HG02981 (cell line): ENCODE data around the gene NUDT2.

ENCODE experiments used
- ATAC-seq: cut with Tn5 transposase; IDR thresholded peaks from one replicate; pipeline ENCODE4 v1.9.1; 2021; ENCODE audit warnings: mild to moderate bottlenecking, moderate library complexity; ENCODE audit not compliant: unreplicated experiment

Gene NUDT2

DNA sequence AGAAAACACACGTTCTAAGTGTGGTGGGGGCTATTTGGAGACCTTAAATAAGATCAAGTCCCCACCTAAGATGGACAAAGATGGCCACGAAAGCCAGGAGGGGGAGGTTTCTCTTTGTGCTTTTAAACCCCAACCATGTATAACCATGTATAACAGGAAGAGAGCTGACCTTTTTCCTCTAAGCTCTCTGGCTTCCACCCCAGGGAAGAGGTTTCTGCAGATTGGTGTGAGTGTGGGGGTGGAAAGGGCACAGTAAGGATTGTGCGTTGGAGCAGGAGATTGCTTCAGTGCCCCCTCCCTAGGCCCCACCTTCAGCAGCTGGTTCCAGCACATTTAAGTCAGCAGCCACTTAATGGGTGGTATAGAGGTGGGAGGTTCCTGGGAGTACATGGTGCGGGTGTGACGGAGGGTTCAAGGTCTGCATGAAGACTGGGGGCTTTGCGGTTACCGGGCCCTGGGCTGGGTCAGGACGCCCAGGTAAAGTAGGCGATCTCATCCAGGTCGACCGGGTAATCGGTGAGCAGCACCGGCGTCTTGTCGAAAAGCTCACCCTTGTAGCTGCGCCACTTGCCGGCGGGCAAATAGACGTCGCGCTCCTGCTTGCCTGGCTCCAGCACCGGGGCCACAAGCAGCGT lies 41.1 kb downstream of the NUDT2 start:
- no peak for ATAC-seq

DNA sequence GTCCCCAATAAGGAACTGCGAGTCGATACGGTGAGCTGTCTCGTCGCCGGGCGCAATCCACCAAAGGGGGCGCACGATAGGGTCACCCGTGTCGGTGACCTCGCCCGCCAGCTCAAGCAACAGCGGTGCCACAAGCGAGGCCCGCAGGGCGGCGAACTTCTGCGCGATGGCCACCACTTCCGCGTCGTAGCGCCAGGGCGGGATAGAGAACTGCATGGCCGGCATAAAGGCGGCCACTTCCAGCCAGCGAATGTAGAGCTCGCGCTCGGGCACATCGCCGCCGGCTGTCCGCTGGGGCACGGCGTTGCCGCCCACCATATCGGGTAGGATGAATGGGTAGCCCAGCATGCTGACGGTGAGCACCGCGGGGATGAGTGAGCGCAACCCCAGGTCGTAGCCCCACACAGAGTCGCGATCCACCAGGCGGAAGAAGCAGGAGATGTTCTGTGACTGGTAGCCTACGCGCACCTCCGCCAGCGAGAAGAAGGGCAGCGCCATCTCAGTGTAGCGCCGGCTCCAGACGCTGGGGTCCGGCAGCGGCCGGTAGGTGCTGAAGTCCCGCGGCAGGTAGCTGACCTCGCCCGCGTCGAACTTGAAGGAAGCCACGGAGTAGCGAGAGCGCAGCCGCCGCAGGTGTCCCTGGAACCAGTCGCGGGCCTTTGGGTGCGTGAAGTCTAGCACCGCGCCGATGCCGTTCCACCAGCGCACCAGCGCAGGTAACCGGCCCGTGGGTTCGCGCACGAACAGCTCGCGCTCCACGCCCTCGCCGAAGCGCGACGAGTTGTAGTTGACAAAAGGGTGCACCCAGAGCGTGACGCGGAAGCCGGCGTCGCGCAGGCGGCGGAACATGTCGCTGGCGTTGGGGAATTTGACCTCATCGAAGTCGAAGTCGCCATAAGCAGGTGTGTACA lies 41.9 kb downstream of the NUDT2 start:
- ATAC-seq, result no peak

DNA sequence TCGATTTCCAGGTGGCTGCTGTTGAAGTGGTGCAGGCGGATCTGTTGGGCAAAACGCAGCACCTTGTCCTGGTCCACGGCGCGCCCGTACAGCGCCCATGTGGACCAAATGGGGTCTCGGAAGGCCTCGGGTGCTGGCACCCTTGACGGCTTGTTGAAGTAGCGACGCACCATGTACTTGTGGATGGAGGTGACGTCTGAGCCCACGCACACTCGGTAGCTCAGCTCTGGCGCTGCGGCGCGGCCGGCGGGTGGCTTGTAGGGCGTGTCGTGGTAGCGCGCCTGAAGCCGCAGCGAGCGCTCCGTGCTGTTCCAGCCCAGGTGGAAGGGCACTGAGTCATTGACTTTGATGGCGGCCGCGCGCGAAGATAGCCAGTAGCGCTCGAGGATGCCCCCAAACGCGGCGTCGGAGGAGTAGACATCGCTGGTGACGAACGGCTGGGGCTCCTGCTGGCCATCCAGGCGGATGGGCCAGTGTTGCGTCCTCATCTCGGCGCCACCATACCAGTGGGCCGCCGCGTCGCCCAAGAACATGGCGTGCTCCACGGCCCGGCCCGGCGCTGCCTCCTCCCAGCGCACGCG lies 42.6 kb downstream of the NUDT2 start:
- ATAC-seq, result no peak

DNA sequence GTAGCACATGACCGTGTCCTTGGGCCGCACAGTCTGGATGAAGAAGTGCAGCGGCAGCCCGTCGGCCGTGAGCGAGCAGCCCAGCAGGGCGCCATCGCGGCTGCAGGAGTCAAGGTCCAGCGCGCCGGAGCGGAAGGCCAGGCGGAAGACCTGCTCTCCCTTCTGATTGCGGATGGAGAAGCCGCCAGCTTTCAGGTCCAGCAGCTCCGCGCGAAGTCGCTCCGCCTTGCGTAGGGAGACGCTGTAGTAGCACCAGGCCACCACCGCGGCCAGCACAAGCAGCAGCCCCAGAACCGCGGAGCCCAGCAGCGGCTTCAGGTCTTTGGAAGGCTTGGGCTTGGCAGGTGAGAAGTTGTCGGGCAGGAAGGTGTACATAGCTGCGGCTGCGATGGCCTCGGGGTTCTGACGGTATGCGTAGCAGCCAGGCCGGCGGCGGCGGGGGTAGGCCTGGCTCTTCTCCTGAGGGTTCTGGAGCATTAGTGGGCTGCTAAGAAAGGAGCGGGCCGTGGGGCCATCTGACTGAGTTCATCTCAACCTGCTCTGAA lies 43.2 kb downstream of the NUDT2 start:
- ATAC-seq, result no peak

DNA sequence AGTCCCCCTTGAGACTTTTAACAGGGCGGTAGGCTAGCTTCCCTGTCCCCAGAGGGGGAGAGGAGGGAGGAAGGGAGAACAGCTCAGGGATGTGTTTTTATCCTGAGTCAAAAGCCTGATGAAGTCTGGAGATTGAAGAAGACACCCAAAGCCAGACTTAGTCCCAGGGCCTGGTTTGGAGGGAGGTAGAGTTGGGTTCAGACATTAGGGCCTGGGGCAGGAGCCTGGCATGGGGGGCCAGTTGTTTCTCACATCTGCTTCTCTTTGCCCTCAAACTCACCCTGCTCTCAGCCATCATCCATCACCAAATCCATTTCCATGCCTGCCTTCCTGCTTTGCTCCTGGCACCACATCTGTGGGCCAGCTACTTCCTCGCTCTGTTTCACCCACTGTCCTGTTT lies 44.4 kb downstream of the NUDT2 start:
- ATAC-seq, result no peak

DNA sequence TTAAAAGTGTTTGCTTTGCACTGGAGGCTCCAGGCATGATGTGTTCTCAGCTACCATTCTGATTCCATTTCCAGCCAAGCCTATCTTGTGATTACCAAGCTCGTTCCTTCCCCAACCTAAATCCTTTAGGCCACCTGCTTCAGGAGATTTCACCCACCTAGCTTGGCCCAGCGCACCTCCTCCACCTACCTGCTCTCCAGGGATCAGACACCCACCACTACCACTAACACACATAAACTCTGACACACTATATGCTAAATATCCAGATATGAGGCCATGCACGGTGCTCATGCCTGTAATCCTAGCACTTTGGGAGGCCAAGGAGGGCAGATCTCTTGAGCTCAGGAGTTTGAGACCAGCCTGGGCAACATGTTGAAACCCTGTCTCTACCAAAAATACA lies 45.0 kb downstream of the NUDT2 start:
- ATAC-seq, result no peak

DNA sequence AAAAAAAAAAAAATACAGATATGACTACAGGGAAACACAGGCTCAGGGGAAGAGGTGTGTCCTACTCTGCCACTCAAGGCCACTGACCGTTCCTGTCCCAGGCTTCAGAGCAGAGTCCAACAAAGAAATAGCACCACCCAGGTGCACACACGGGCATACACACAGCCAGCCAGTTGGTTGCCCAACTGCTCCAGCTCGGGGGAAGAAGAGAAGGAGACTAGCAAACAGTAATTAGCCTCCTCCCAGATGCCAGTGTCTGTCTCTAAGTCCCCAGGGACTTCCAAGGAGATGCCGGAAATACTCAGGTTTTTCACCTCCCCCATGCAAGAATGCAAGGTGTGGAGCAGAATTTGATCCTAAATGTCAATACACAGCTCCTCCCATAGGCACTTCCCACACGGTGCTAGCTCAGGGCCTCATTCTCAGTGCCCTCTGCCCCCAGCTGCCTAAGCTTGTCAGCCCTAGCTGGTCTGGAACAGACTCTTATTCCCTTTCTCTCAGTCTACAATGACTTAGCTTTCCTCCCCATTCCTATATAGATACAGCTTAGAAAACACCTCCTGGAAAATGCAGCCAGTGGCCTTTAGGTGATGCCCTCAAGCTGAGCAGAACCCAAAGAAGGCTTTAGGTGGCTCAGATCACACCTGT lies 45.7 kb downstream of the NUDT2 start:
- ATAC-seq, result no peak

DNA sequence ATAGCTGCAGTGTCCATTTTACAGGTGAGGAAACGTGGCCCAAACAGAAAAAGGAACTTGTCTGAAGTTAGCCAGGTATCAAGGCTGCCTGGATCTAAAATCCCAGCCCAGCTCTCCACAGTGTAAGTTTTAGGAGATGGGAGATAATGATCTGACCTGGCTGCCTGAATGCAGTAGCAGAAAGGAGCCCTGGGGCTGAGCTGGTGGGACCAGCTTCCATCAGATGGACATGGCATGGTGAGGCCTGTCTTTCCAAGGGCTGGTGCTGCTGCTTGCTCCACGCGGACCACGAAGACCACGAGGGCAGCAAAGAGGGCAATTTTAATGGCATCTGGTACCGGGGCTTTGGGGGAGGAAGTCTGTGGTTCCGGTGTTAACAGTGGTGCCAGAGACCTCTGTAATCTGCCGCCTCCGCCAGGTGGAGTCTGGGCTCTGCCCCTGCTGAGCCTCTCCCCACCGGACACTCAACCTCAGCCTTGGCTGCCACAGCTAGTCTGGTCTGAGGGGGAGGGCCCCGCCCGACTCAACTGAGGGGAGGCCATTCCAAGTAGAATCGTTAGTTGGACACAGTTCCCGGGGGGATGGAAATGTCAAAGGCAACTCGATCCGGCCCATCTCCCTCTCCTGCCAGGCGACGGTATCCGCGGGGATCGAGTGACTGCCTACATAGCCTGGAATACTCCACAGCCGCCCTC lies 46.7 kb downstream of the NUDT2 start:
- no peak for ATAC-seq

DNA sequence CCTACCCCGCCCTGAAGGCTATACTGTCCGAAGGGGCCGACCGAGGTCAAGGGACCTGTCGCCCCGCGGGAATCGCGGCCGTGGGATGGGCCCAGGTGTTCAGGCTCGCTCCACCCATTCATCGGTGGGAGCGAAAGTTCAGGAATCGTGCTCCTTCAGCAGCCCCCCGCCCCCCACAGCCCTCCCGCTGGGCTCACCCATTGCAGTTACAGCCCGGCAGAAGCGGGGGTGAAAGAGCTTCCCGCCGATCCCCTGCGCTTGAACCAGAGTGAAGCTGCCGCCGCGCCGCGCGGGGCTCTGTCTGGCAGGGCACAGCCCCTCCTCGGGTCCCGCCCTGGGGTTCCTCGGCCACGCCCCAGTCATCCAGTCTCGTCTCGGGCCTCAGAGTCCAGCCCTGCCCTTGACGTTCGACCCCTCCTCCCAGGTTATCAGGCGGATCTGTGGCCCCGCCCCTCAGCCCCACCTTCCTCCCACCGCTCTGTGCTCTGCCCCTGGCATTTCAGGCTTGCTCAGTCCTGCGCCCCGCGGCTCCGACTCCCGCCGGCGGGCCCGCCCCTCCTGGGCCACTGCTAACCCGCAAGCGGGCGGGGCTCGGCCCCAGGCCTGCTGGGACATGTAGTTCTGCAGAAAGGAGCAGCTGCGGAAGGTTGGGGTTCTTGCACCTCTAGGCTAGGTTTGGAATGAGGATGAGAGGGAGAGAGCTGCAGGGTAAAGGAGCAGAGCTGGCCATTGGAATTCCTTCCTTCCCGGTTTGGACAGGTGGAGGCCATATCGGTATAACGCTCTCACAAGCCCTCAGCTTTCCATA lies 47.4 kb downstream of the NUDT2 start, which contains the start of gene MYORG:
TSS of gene MYORG (minus strand) at position 303 of the 808 bp plus-strand sequence. CDS start 3,955 bp downstream, outside the sequence.
- ATAC-seq, result peak; percentile 74

DNA sequence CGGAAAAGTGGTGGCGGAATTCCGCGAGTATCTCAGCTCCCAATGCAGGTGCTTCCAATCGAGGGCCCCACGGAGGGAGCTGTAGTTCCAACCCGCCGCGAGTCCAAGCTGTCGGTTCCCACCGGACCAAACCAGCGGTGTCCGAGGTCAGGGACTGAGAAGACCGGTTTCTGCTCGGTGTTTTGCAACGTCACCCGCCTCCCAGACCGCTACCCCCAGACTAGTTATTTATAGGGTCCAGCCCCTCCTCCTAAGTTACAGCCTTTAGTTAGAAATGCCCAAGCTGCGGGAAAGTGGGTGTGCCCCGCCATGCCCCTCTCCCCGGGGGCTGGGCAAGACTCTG lies 48.0 kb downstream of the NUDT2 start:
- ATAC-seq, result no peak

DNA sequence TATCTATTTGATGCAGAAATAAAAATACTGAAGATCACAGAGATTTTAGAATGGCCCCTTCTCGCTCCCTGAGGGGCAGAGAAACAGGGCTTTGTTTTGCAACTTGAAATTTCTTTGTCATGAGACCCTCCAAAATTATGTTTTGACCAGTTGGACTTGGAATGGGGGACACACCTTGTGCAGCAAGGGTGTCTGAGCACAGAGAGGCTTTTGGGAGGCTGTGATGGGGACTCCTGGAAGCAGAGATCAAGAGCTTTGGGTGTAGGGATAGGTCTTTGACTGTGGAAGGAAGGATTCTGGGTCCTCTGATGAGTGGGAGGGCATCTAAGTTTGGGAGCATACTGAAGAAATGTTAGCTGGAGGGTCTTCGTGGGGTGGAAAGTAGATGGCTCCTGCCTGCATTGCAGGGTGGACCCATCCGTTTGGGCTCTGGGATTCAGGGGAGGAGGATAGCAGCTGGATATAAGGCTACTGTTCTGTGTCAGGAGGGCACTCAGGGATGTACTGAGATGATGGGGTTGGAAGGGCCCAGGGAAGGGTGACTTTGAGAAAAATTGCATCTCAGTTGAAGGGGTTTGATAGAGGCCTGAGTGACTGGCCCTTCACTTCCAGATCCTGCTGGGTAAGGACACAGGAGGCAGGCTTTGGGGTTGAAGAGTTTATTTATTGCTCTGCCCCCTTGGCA lies 49.1 kb downstream of the NUDT2 start:
- no peak for ATAC-seq

DNA sequence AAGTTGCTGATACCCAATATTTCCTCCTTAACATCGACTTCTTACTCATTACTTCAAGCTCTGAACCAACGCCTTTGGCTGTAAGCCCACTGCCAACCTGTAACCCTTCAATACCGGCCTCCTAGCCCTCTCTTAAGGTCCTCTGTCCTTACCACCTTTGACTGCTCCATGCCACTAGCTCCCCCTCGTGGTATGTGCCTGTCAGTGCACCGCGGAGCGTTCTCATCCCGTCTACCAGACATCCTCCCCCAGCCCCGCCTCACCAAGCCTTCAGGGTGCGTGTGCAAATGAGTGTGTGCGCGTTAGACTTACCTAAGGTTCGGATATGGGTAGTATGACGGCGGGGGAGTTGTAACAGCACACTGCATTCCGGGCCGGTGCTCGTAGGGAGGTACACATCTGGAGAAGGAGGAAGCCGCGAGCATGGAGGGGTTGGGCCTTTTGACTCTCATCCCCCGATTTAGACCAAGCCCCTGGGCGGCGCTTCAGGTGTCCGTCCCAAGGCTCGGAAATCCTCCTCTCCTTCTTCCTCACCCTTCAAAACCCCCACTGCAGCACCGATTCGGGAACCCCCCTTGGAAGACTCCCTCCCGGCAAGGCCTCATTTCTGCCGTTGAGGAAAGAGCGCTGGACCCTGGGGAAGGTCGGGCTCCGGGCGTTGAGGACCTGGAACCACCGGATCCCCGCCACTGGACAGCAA lies 50.1 kb downstream of the NUDT2 start:
- ATAC-seq, result no peak

DNA sequence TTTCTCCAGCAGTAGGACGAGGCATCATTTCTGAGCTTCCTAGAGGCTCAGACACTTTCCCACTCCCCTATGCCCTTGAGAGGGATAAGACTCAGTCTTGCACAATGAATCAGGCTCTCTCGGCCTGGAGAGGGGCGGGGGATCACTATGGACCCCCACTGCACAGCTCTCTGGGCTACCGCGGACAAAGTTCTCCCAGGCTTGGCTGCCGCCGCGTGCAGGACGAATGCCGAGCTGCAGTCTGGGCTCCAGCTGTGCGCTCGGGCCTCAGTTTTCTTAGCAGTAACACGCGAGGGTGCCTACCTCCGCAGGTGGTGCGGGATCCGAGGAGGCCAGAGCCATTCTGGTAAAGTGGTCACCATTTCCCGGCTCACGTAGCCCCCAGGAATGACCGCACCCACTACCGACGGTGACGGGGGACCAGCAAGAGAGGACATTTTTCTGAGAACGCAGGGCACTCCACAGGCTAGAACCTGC lies 50.7 kb downstream of the NUDT2 start:
- no peak for ATAC-seq

DNA sequence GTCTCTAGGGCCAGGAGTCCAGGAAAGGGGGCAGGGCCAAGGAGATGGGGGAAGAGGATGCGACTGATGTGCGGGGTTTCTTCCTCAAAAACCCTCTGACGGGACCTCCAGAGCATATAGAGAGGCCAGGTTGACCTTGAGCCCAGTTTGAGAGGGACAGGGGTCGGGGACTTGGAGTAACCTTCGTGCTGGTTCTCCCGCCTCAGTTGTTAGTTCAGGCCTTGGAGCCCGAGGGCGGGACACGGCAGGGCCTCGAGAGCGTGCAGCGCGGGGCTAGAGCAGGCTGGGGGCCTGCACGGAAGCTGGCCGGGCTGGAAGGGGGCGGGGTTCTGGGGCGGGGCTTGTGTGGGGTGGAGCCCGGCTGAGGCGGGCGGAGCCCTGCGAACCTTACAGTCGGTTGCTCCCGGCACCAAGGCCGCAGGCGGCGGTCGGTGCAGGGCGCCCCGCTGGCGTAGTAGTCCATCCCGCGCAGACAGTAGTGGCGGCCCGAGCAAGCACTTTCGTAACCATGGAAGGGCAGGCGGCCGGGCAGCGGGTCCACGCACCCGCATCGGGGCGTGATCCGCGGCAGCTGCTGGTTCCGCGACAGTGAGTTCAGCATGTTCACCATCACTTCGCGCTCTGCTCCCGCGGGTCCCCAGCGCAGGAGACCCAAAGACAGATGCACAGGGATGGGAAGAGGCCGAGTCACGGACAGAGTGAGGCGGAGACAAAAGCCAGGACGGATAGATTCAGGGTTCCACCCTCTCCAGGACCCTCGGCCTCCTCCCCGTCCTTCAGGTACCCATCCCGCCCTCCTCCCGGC lies 51.3 kb downstream of the NUDT2 start:
- no peak for ATAC-seq

DNA sequence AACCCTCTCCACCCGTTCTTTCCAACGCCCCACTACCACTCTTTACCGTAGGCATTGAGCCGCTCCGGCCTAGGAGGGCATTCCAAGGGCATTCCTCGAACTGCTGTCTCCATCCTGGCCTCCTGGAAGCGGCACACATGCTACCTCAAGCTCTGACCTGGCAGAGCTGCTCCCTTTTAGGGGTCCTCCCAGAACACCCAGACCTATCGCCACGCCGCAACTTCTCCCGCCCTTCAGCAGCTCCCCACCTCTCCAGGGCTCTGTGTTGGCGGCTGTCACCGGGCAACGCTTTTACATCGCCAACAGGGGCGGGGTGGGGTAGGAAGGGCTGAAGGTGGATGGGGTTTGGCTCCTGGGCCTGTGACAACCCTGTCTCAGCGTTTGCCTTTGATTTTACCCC lies 52.0 kb downstream of the NUDT2 start:
- ATAC-seq, result no peak

DNA sequence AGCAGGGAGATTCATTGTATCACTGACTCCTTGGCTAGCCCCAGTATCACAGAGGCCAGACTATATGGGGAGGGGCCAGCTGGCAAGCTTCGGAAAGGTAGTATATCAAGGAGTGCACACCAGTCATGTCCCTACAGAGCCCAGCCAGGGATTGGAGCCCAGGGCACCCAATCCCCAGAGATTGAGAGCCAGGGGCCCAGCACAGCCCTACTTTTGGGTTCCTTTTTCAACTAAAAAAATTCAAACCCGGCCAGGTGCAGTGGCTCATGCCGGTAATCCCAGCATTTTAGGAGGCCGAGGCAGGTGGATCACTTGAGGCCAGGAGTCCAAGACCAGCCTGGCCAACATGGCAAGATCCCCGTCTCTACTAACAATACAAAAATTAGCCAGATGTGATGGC lies 52.7 kb downstream of the NUDT2 start:
- no peak for ATAC-seq

DNA sequence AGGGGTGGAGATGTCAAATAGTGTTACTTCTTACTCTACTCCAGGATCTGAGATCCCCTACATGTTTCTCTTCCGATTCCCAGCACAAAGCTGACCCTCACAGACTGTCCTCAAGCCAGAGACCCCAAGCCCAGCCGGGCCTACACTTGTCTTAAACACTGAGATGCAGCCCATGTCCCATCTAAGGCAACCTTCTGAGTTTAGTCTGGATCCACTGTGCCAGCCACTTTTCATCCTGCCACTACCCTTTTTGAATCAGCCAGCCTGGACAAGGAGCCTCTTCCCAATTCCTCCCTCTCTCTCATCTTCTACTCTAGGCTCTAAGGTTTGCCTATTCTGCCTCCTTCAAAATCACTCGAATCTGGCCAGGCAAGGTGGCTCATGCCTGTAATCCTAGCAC lies 53.5 kb downstream of the NUDT2 start:
- no peak for ATAC-seq

DNA sequence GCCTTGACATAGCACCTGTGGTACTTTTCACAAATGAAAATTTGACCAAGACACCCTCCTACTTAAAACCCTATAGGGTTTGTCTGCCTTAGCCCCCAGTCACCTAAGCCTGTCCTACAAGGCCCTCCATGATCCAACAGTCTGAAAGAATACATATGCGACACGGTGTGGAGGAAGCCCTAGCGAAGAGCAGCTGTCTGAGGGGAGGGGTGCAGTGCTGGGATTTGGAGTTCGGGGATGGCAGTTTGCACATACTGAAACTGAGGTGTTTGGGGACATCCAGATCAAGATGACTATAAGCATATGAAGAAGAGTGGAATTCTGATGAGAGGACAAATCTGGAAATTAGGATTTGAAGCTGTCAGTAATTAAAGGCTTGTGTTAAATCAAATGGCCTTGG lies 54.5 kb downstream of the NUDT2 start:
- ATAC-seq, result no peak
